ENCODE results near the gene MICOS13. TPM values are rescaled to one million over a fixed set of nuclear protein-coding genes. Genes with fewer than 3 reads are reported as not detected.

The MICOS13 gene
- total RNA-seq, 2 donors from 2014 or later = 29.5 to 38.7 TPM

Other genes starting within 250 kb of the MICOS13 start
- gene ZNRF4, start 225.1 kb downstream of the MICOS13 start, total RNA-seq = not detected
- gene TINCR, start 112.6 kb downstream of the MICOS13 start, total RNA-seq = 1 to 10 TPM in 1 of 2 donors, under 1 TPM in 1; 0.48 to 2.4 TPM
- gene SAFB2, start 57.7 kb downstream of the MICOS13 start, total RNA-seq = 100 to 1,000 TPM; 126 to 159 TPM
- 100 to 1,000 TPM; 119 to 124 TPM for gene SAFB, start 57.4 kb downstream of the MICOS13 start, total RNA-seq
- 1 to 10 TPM; 2.3 to 5.3 TPM for gene HSD11B1L, start 511 bp upstream of the MICOS13 start, total RNA-seq
- 1,000 to 10,000 TPM in 1 of 2 donors, 100 to 1,000 TPM in 1; 860 to 1,029 TPM for gene RPL36, start 9.8 kb upstream of the MICOS13 start, total RNA-seq
- 100 to 1,000 TPM; 291 to 376 TPM for gene LONP1, start 39.6 kb upstream of the MICOS13 start, total RNA-seq
- not detected for gene CATSPERD, start 40.1 kb upstream of the MICOS13 start, total RNA-seq
- 1 to 10 TPM; 4.6 to 9.9 TPM for gene PRR22, start 104.2 kb upstream of the MICOS13 start, total RNA-seq
- gene DUS3L, start 110.6 kb upstream of the MICOS13 start, total RNA-seq = 10 to 100 TPM; 46.8 to 73.6 TPM
- under 1 TPM; 0.32 to 0.52 TPM for gene NRTN, start 124.6 kb upstream of the MICOS13 start, total RNA-seq
- gene FUT6, start 159.2 kb upstream of the MICOS13 start, total RNA-seq = not detected
- 1 to 10 TPM in 1 of 2 donors, not detected in 1; 1.4 TPM for gene FUT3, start 170.9 kb upstream of the MICOS13 start, total RNA-seq
- gene FUT5, start 190.0 kb upstream of the MICOS13 start, total RNA-seq = under 1 TPM in 1 of 2 donors, not detected in 1; 0.48 TPM
- 100 to 1,000 TPM; 162 to 249 TPM for gene NDUFA11, start 223.3 kb upstream of the MICOS13 start, total RNA-seq
- gene VMAC, start 224.4 kb upstream of the MICOS13 start, total RNA-seq = 1 to 10 TPM; 3.7 to 4.4 TPM
- gene CAPS, start 233.7 kb upstream of the MICOS13 start, total RNA-seq = 1 to 10 TPM; 3.8 to 5.1 TPM

Data from activated T-helper 17 cell treated with anti-CD3 and anti-CD28 coated beads, Interleukin-2, amount 50 U/mL, for 72 hours (primary cell).